ENCODE data around the gene C1orf185.

- TF ChIP-seq CEBPB (IDR thresholded peaks at IDR 0.05; ENCODE audit: low read depth, low read length) (no peak), FOS (IDR thresholded peaks at IDR 0.05; ENCODE audit: low read depth, low read length) (no peak), CTCF (conservative IDR thresholded peaks at IDR 0.05; ENCODE audit: low read depth, low read length) (no peak), RCOR1 (IDR thresholded peaks at IDR 0.05; ENCODE audit: insufficient replicate concordance, low read length) (no peak), MXI1 (IDR thresholded peaks at IDR 0.05; ENCODE audit: borderline replicate concordance, low read depth, low read length) (no peak), RAD21 (IDR thresholded peaks at IDR 0.05; ENCODE audit: low read length) (no peak), POLR2A (IDR thresholded peaks at IDR 0.05; ENCODE audit: low read depth, low read length) (no peak), SMC3 (IDR thresholded peaks at IDR 0.05; ENCODE audit: low read depth, low read length) (no peak), MAZ (IDR thresholded peaks at IDR 0.05; ENCODE audit: borderline replicate concordance, low read depth, low read length) (no peak), USF2 (IDR thresholded peaks at IDR 0.05; ENCODE audit: low read depth, low read length) (no peak), MAFK (IDR thresholded peaks at IDR 0.05; ENCODE audit: low read depth, low read length) (no peak), RFX5 (IDR thresholded peaks at IDR 0.05; ENCODE audit: low read depth, low read length) (no peak)
Observed at GRCh38 chr1:51100264-51100880, 1.7 kb upstream of the C1orf185 start.
